Erythroblast (primary cell): Measurements from ENCODE around the gene MAGI1.

Experiments used
- GATA1 ChIP-seq: IDR thresholded peaks from 2 replicates; pipeline ENCODE4 v1.6.1; 2011; ENCODE audit warnings: low read depth, mild to moderate bottlenecking, control low read depth, low read length, moderate library complexity
- POLR2A ChIP-seq: IDR thresholded peaks from 2 replicates; pipeline ENCODE4 v1.6.1; 2011; ENCODE audit warnings: mild to moderate bottlenecking, low read length

- TF ChIP-seq POLR2A (no peak), GATA1 (no peak)
These were observed 514.1 kb downstream of the MAGI1 start for GRCh38 chr3:65524584-65524983.
